Measurements from ENCODE around the gene ALDH1A3. TPM values are rescaled to one million over a fixed set of nuclear protein-coding genes. Genes with fewer than 3 reads are reported as not detected.

Gene ALDH1A3
- total and polyA plus RNA-seq, 2 donors (not counting 1 experiment from before 2014, with no cell fraction given) = not detected

GRCh38 chr15:100869151-100869999 lies 10.3 kb upstream of the ALDH1A3 start:
- Histone ChIP-seq H3K27ac (ENCODE audit: low read length in 2 of 2) (no peak overlapping the region), H3K36me3 (replicated peaks in 1 of 2; ENCODE audit: control extremely low read depth in 1 of 2, control insufficient read depth in 1 of 2, extremely low read depth in 1 of 2, insufficient read depth in 2 of 2, low read length in 1 of 2) (no peaks in the 10 kb centered on the region), H4K20me1 (ENCODE audit: control insufficient read depth, insufficient read depth, low read length, poor library complexity, severe bottlenecking) (no peaks in the 10 kb centered on the region), H2AFZ (ENCODE audit: insufficient read depth, low read depth, low read length, poor library complexity, severe bottlenecking) (no peak overlapping the region), H3K9ac (ENCODE audit: low read length) (no peak overlapping the region), H3K9me3 (ENCODE audit: control extremely low read depth in 1 of 3, control insufficient read depth in 2 of 3, insufficient read depth in 1 of 3, low read length in 2 of 3) (peaks cover 0 to 13% (median 6%) of the 10 kb centered on the region in 3 donors), H3K4me3 (ENCODE audit: control extremely low read depth in 1 of 5, extremely low read depth in 1 of 5, insufficient read depth in 1 of 5, low read depth in 2 of 5, low read length in 4 of 5) (no peak overlapping the region), H3K4me1 (ENCODE audit: control insufficient read depth in 2 of 2, insufficient read depth in 2 of 2, low read length in 2 of 2) (no peaks in the 10 kb centered on the region), H3K4me2 (replicated peaks; ENCODE audit: low read depth, low read length, poor library complexity, severe bottlenecking) (no peak overlapping the region), H3K79me2 (ENCODE audit: control insufficient read depth, insufficient read depth, low read length) (no peaks in the 10 kb centered on the region), H3K27me3 (replicated peaks in 1 of 4; ENCODE audit: control extremely low read depth in 1 of 4, control insufficient read depth in 3 of 4, insufficient read depth in 4 of 4, low read length in 3 of 4) (peaks cover 0 to 4% (median 0%) of the 10 kb centered on the region in 4 experiments)
- TF ChIP-seq EZH2 (IDR thresholded peaks at IDR 0.05; ENCODE audit: borderline replicate concordance, insufficient read depth, low read depth, low read length, poor library complexity, severe bottlenecking) (no peak), CTCF (IDR thresholded peaks at IDR 0.05) (peak; percentile 16)
- intact Hi-C loops (cut with micrococcal nuclease) = no loop called here
- ATAC-seq (ENCODE audit: low read depth) (no peak), DNase-seq (no peak)
- Mint-ChIP-seq H3K4me1 (no peaks in the 10 kb centered on the region), H3K4me3 (no peak overlapping the region), H3K27ac (no peak overlapping the region), H3K27me3 (peaks cover 7% of the 10 kb centered on the region), H3K9me3 (ENCODE audit: insufficient read depth) (no peaks in the 10 kb centered on the region)
- ChIA-PET CTCF (interaction anchor here (1.6 kb wide), 1 partner anchor 242 kb away, joined by 5 read pairs; no protein-coding TSS in a partner anchor), POLR2A (no interaction called here)
- WGBS (ENCODE audit: insufficient coverage) = 71% methylated on average over 12 of the region's 13 CpGs

Measured in B cell (primary cell).